Hepatocyte (in vitro differentiated cells): Measurements from ENCODE around the gene RCL1. TPM values are rescaled to one million over a fixed set of nuclear protein-coding genes. Genes with fewer than 3 reads are reported as not detected.
"Not testable (repeated sequence)": the region's sequence is repeated elsewhere in the genome, so short reads cannot be mapped to it uniquely, and the experiment has no call there.

ENCODE experiments used
- DNase-seq: peaks from one replicate; pipeline ENCODE4 v3.0.0-alpha.2; 2016; ENCODE audit warnings: low spot score
- H2AFZ ChIP-seq: fragments of 200-600 bp; sonication (generic); 2 replicates; pipeline ENCODE4 v1.6.0; 2016; ENCODE audit warnings: antibody characterized with exemption, mild to moderate bottlenecking
- H3K27ac ChIP-seq: fragments of 200-600 bp; sonication (generic); 2 replicates; pipeline ENCODE4 v1.5.1; 2016; ENCODE audit warnings: mild to moderate bottlenecking
- H3K27me3 ChIP-seq: fragments of 200-600 bp; sonication (generic); 2 replicates; pipeline ENCODE4 v1.6.1; 2016
- H3K36me3 ChIP-seq: fragments of 200-600 bp; sonication (generic); replicated peaks from 2 replicates; pipeline ENCODE4 v1.5.1; 2016; ENCODE audit warnings: low read depth; ENCODE audit not compliant: insufficient read depth
- H3K4me1 ChIP-seq: fragments of 200-600 bp; sonication (generic); 2 replicates; pipeline ENCODE4 v1.5.1; 2016; ENCODE audit warnings: mild to moderate bottlenecking, moderate library complexity; ENCODE audit not compliant: insufficient read depth
- H3K4me2 ChIP-seq: fragments of 200-600 bp; sonication (generic); 2 replicates; pipeline ENCODE4 v1.6.0; 2016
- H3K4me3 ChIP-seq: fragments of 200-600 bp; sonication (generic); 2 replicates; pipeline ENCODE4 v1.5.1; 2016; ENCODE audit warnings: mild to moderate bottlenecking
- H3K79me2 ChIP-seq: fragments of 200-600 bp; sonication (generic); 2 replicates; pipeline ENCODE4 v1.6.0; 2017; ENCODE audit warnings: mild to moderate bottlenecking
- H3K9me2 ChIP-seq: fragments of 200-600 bp; sonication (generic); replicated peaks from 2 replicates; pipeline ENCODE4 v1.6.0; 2017; ENCODE audit warnings: mild to moderate bottlenecking; ENCODE audit not compliant: insufficient read depth
- H3K9me3 ChIP-seq: fragments of 200-600 bp; sonication (generic); 2 replicates; pipeline ENCODE4 v1.5.1; 2016; ENCODE audit warnings: low read depth, mild to moderate bottlenecking
- H4K20me1 ChIP-seq: fragments of 200-600 bp; sonication (generic); 2 replicates; pipeline ENCODE4 v1.6.0; 2016; ENCODE audit warnings: mild to moderate bottlenecking; ENCODE audit not compliant: insufficient read depth, poor library complexity, severe bottlenecking
- CTCF ChIP-seq: fragments of 200-600 bp; sonication (generic); IDR thresholded peaks from 2 replicates; pipeline ENCODE4 v1.5.1; 2016; ENCODE audit warnings: antibody characterized with exemption, mild to moderate bottlenecking; ENCODE audit not compliant: poor library complexity
- EZH2 ChIP-seq: fragments of 200-600 bp; sonication (generic); IDR thresholded peaks from 2 replicates; pipeline ENCODE4 v1.6.1; 2016; ENCODE audit warnings: antibody characterized with exemption, mild to moderate bottlenecking, borderline replicate concordance
- EZH2phosphoT487 ChIP-seq: fragments of 200-600 bp; sonication (generic); IDR thresholded peaks from one replicate; pipeline ENCODE4 v1.6.1; 2018; ENCODE audit warnings: antibody characterized with exemption, mild to moderate bottlenecking, low read depth, moderate library complexity; ENCODE audit not compliant: unreplicated experiment, severe bottlenecking
- WGBS: methylation state at CpG from one replicate; pipeline ENCODE4 v1.1.6; 2016; ENCODE audit warnings: low lambda C conversion rate; ENCODE audit errors: missing lambda C conversion rate; 5-methylcytosine and 5-hydroxymethylcytosine counted together
- polyA plus RNA-seq: library from polyadenylated mRNA; unstranded; fragments of >200 nt; fragmentation: Nextera tagmentation; extraction: Ambion mirVana; gene quantifications from 2 replicates; pipeline ENCODE4 v1.2.1, GENCODE V29; 2016
- total RNA-seq: library from RNA; depleted of rRNA; stranded (reverse); fragments of >200 nt; gene quantifications from 2 replicates; pipeline ENCODE4 v1.2.3, GENCODE V29; 2014

RCL1 gene
- total and polyA plus RNA-seq, 2 experiments from 2014 or later: 25.6 to 30.1 TPM

GRCh38 chr9:4771788-4772187, 21.0 kb upstream of the RCL1 start:
- Histone ChIP-seq H3K4me3 (no peak overlapping the region), H3K9me3 (no peaks in the 10 kb centered on the region), H3K9me2 (no peaks in the 10 kb centered on the region), H2AFZ (no peak overlapping the region), H3K4me2 (no peak overlapping the region), H3K27me3 (no peaks in the 10 kb centered on the region), H4K20me1 (no peaks in the 10 kb centered on the region), H3K27ac (no peak overlapping the region), H3K79me2 (no peaks in the 10 kb centered on the region), H3K4me1 (no peaks in the 10 kb centered on the region), H3K36me3 (no peaks in the 10 kb centered on the region)
- WGBS: 85% methylated on average over 1 of the region's 1 CpG
- TF ChIP-seq EZH2phosphoT487 (no peak), EZH2 (no peak), CTCF (no peak)
- no peak for DNase-seq

GRCh38 chr9:4774209-4774608, 18.5 kb upstream of the RCL1 start:
- no peak overlapping the region for H2AFZ ChIP-seq
- H3K36me3 ChIP-seq: no peaks in the 10 kb centered on the region
- H3K9me3 ChIP-seq: no peaks in the 10 kb centered on the region
- H4K20me1 ChIP-seq: no peaks in the 10 kb centered on the region
- H3K4me2 ChIP-seq: no peak overlapping the region
- WGBS: 96% methylated on average over 1 of the region's 1 CpG
- no peaks in the 10 kb centered on the region for H3K27me3 ChIP-seq
- no peaks in the 10 kb centered on the region for H3K9me2 ChIP-seq
- H3K4me3 ChIP-seq: no peak overlapping the region
- no peak overlapping the region for H3K27ac ChIP-seq
- TF ChIP-seq EZH2phosphoT487 (no peak), EZH2 (no peak), CTCF (no peak)
- H3K4me1 ChIP-seq: no peaks in the 10 kb centered on the region
- H3K79me2 ChIP-seq: no peaks in the 10 kb centered on the region
- no peak for DNase-seq

- not testable (repeated sequence) for H3K27ac ChIP-seq, H3K4me1 ChIP-seq, H2AFZ ChIP-seq, H3K27me3 ChIP-seq, H3K4me3 ChIP-seq, H4K20me1 ChIP-seq, H3K4me2 ChIP-seq, H3K79me2 ChIP-seq, DNase-seq, H3K9me3 ChIP-seq, H3K9me2 ChIP-seq, H3K36me3 ChIP-seq
- 80% methylated on average over 2 of the region's 2 CpGs for WGBS
Observed at GRCh38 chr9:4774958-4775357, 17.8 kb upstream of the RCL1 start.

- H3K4me1 ChIP-seq: no peaks in the 10 kb centered on the region
- WGBS: 83% methylated on average over 1 of the region's 1 CpG
- no peak for DNase-seq
Observed at GRCh38 chr9:4780651-4781050, 12.1 kb upstream of the RCL1 start.

More at GRCh38 chr9:4780651-4781050, 12.1 kb upstream of the RCL1 start:
- no peaks in the 10 kb centered on the region for H3K36me3 ChIP-seq
- H3K4me2 ChIP-seq: no peak overlapping the region
- H4K20me1 ChIP-seq: no peaks in the 10 kb centered on the region
- H3K9me3 ChIP-seq: no peaks in the 10 kb centered on the region
- no peak overlapping the region for H3K27ac ChIP-seq
- H2AFZ ChIP-seq: no peak overlapping the region
- H3K27me3 ChIP-seq: no peaks in the 10 kb centered on the region
- TF ChIP-seq CTCF (no peak), EZH2 (no peak), EZH2phosphoT487 (no peak)
- H3K4me3 ChIP-seq: no peak overlapping the region
- no peaks in the 10 kb centered on the region for H3K79me2 ChIP-seq
- H3K9me2 ChIP-seq: no peaks in the 10 kb centered on the region
